C4-2B (cell line): ENCODE measurements around the gene MRPL1.
"Not testable (repeated sequence)": the region's sequence is repeated elsewhere in the genome, so short reads cannot be mapped to it uniquely, and the experiment has no call there.

ENCODE experiments used
- H3K27ac ChIP-seq: fragments of 450-650 bp; 2 replicates; pipeline ENCODE4 v1.5.1; 2017
- CTCF ChIP-seq: fragments of 450-650 bp; conservative IDR thresholded peaks from 2 replicates; pipeline ENCODE4 v1.5.1; 2017; ENCODE audit warnings: mild to moderate bottlenecking
- ZFX ChIP-seq: fragments of 450-650 bp; IDR thresholded peaks from 2 replicates; pipeline ENCODE4 v1.6.1; 2017

The MRPL1 gene

GRCh38 chr4:77930154-77930639, 67.6 kb downstream of the MRPL1 start:
- H3K27ac ChIP-seq, result no peak overlapping the region
- TF ChIP-seq CTCF (no peak), ZFX (no peak)

GRCh38 chr4:77930876-77931275, 68.2 kb downstream of the MRPL1 start:
- no peak for TF ChIP-seq CTCF
- no peak for TF ChIP-seq ZFX
- H3K27ac ChIP-seq, result no peak overlapping the region

GRCh38 chr4:77931452-77932135, 69.0 kb downstream of the MRPL1 start:
- TF ChIP-seq CTCF, result no peak
- no peak for TF ChIP-seq ZFX
- H3K27ac ChIP-seq, result no peak overlapping the region

- TF ChIP-seq CTCF (no peak), ZFX (no peak)
- H3K27ac ChIP-seq, result no peak overlapping the region
These were observed 75.9 kb downstream of the MRPL1 start for GRCh38 chr4:77938560-77938959.

GRCh38 chr4:77945929-77946328, 83.3 kb downstream of the MRPL1 start:
- not testable (repeated sequence) for H3K27ac ChIP-seq

GRCh38 chr4:77950203-77950602, 87.6 kb downstream of the MRPL1 start:
- no peak for TF ChIP-seq ZFX
- TF ChIP-seq CTCF, result no peak

GRCh38 chr4:77952457-77952856, 89.8 kb downstream of the MRPL1 start:
- H3K27ac ChIP-seq, result no peak overlapping the region
- TF ChIP-seq ZFX, result no peak
- no peak for TF ChIP-seq CTCF

More at GRCh38 chr4:77950203-77950602, 87.6 kb downstream of the MRPL1 start:
- no peak overlapping the region for H3K27ac ChIP-seq

GRCh38 chr4:77954690-77955089, 92.1 kb downstream of the MRPL1 start:
- TF ChIP-seq ZFX, result no peak
- no peak for TF ChIP-seq CTCF
- H3K27ac ChIP-seq, result no peak overlapping the region
